Measurements from ENCODE around the gene SLC30A9. TPM values are rescaled to one million over a fixed set of nuclear protein-coding genes. Genes with fewer than 3 reads are reported as not detected.
A peak's percentile ranks its signal among the peaks of the same experiment; 100 is the strongest.

Gene SLC30A9
- total RNA-seq, 1 donor from 2014 or later = 71.5 TPM

- no peak overlapping the region for H3K4me3 Mint-ChIP-seq
- no peaks in the 10 kb centered on the region for H3K9me3 Mint-ChIP-seq
- peaks cover 5% of the 10 kb centered on the region for H3K27me3 Mint-ChIP-seq (ENCODE audit: low read depth)
- no peaks in the 10 kb centered on the region for H3K4me1 Mint-ChIP-seq
- no peak for DNase-seq (ENCODE audit: low read depth, low spot score)
- no peak overlapping the region for H3K27ac Mint-ChIP-seq (ENCODE audit: unreplicated experiment)
- no peaks in the 10 kb centered on the region for H3K36me3 Mint-ChIP-seq (ENCODE audit: low read depth)
- TF ChIP-seq, protein P1, sequence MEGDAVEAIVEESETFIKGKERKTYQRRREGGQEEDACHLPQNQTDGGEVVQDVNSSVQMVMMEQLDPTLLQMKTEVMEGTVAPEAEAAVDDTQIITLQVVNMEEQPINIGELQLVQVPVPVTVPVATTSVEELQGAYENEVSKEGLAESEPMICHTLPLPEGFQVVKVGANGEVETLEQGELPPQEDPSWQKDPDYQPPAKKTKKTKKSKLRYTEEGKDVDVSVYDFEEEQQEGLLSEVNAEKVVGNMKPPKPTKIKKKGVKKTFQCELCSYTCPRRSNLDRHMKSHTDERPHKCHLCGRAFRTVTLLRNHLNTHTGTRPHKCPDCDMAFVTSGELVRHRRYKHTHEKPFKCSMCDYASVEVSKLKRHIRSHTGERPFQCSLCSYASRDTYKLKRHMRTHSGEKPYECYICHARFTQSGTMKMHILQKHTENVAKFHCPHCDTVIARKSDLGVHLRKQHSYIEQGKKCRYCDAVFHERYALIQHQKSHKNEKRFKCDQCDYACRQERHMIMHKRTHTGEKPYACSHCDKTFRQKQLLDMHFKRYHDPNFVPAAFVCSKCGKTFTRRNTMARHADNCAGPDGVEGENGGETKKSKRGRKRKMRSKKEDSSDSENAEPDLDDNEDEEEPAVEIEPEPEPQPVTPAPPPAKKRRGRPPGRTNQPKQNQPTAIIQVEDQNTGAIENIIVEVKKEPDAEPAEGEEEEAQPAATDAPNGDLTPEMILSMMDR (conservative IDR thresholded peaks at IDR 0.05) = no peak
Measured at GRCh38 chr4:42123071-42123644, 132.8 kb downstream of the SLC30A9 start.

GRCh38 chr4:42132099-42132498, 141.8 kb downstream of the SLC30A9 start:
- Mint-ChIP-seq H3K9me3 (no peaks in the 10 kb centered on the region), H3K27ac (ENCODE audit: unreplicated experiment) (peak overlapping the region; percentile 6), H3K27me3 (ENCODE audit: low read depth) (peaks cover 8% of the 10 kb centered on the region), H3K4me1 (no peaks in the 10 kb centered on the region), H3K4me3 (no peak overlapping the region), H3K36me3 (ENCODE audit: low read depth) (no peaks in the 10 kb centered on the region)
- TF ChIP-seq, protein P1 (conservative IDR thresholded peaks at IDR 0.05) = no peak
- DNase-seq (ENCODE audit: low read depth, low spot score) = no peak

DNA sequence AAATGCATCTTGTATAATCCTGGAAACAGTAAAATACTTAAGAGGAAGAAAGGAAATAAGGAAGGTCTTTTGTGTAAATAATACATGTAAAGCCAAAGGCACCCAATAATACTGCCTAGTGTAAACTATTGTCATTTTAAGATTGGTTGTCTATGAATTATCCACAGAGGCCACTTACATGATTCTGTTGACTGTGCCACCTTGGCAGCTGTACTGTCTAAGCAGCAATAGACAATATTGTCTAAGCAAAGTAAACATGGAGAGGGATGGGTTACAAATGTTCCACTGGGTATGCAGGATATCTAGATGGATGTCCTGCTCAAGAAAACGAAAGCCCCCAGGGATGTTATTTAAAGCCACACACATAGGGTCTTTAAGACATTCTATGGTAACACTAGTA, 142.7 kb downstream of the SLC30A9 start:
- TF ChIP-seq, protein P1 (conservative IDR thresholded peaks at IDR 0.05) = no peak
- no peak overlapping the region for H3K4me3 Mint-ChIP-seq
- no peak for DNase-seq (ENCODE audit: low read depth, low spot score)
- H3K4me1 Mint-ChIP-seq = no peaks in the 10 kb centered on the region
- H3K36me3 Mint-ChIP-seq (ENCODE audit: low read depth) = no peaks in the 10 kb centered on the region
- H3K27ac Mint-ChIP-seq (ENCODE audit: unreplicated experiment) = no peak overlapping the region
- H3K27me3 Mint-ChIP-seq (ENCODE audit: low read depth) = peaks cover 16% of the 10 kb centered on the region
- no peaks in the 10 kb centered on the region for H3K9me3 Mint-ChIP-seq

GRCh38 chr4:42136371-42136770, 146.0 kb downstream of the SLC30A9 start:
- TF ChIP-seq, protein P1 (conservative IDR thresholded peaks at IDR 0.05) = no peak
- Mint-ChIP-seq H3K36me3 (ENCODE audit: low read depth) (no peaks in the 10 kb centered on the region), H3K27me3 (ENCODE audit: low read depth) (peaks cover 27% of the 10 kb centered on the region), H3K27ac (ENCODE audit: unreplicated experiment) (no peak overlapping the region), H3K4me1 (no peaks in the 10 kb centered on the region), H3K9me3 (no peaks in the 10 kb centered on the region), H3K4me3 (no peak overlapping the region)
- no peak for DNase-seq (ENCODE audit: low read depth, low spot score)

Other genes starting within 250 kb of the SLC30A9 start
- gene PHOX2B, start 241.8 kb upstream of the SLC30A9 start, total RNA-seq = 28.4 and 28.5 TPM in 2 replicates
- 73.9 and 74.7 TPM in 2 replicates for gene TMEM33, start 55.1 kb upstream of the SLC30A9 start, total RNA-seq
- 0.20 and 0.26 TPM in 2 replicates for gene DCAF4L1, start 8.8 kb upstream of the SLC30A9 start, total RNA-seq
- 0.40 and 1.0 TPM in 2 replicates for gene BEND4, start 162.1 kb downstream of the SLC30A9 start, total RNA-seq